Activated CD4-positive, alpha-beta T cell treated with anti-CD3 and anti-CD28 coated beads for 36 hours (primary cell): ENCODE measurements around the gene ZNF865. TPM values are rescaled to one million over a fixed set of nuclear protein-coding genes. Genes with fewer than 3 reads are reported as not detected.

Experiments used
- ATAC-seq: fragments of 200-7000 bp; cut with Tn5 transposase; one replicate; pipeline ENCODE4 v1.10.0; 2021; ENCODE audit warnings: mild to moderate bottlenecking, moderate library complexity
- CTCF ChIA-PET: fragments of 350-600 bp; sonication (Branson Sonifier 250); formaldehyde crosslinking; loops from one replicate; lab custom pipeline; 2021; ENCODE audit warnings: antibody characterized with exemption; lab: Charles Lee
- POLR2A ChIA-PET: fragments of 350-600 bp; sonication (Branson Sonifier 250); formaldehyde crosslinking; loops from one replicate; lab custom pipeline; 2021; ENCODE audit warnings: antibody characterized with exemption, inconsistent platforms; lab: Charles Lee
- DNase-seq: peaks from one replicate; pipeline ENCODE4 v3.0.0-alpha.2; 2020
- H3K27ac Mint-ChIP-seq: one replicate; pipeline ENCODE4 v1.8.0; 2021; ENCODE audit warnings: mixed read lengths
- H3K27me3 Mint-ChIP-seq: one replicate; pipeline ENCODE4 v1.8.0; 2021; ENCODE audit warnings: mixed read lengths
- H3K36me3 Mint-ChIP-seq: one replicate; pipeline ENCODE4 v1.8.0; 2021; ENCODE audit warnings: low read depth, mixed read lengths
- H3K4me1 Mint-ChIP-seq: one replicate; pipeline ENCODE4 v1.8.0; 2021; ENCODE audit warnings: mixed read lengths
- H3K4me3 Mint-ChIP-seq: one replicate; pipeline ENCODE4 v1.8.0; 2021; ENCODE audit warnings: mild to moderate bottlenecking, moderate library complexity, mixed read lengths
- H3K9me3 Mint-ChIP-seq: one replicate; pipeline ENCODE4 v1.8.0; 2021; ENCODE audit warnings: low read depth, mixed read lengths
- intact Hi-C, 2 experiments: fragments of 100-400 bp; cut with DNase I in 1 of 2; cut with micrococcal nuclease in 1 of 2; formaldehyde crosslinking; loops; one replicate each; pipeline versions ENCODE4 v1.14.2 to v1.15.1; 2022 to 2024; cut with DNase I, micrococcal nuclease
- total RNA-seq, 2 experiments: library from RNA; stranded (reverse); gene quantifications; one replicate each; pipeline ENCODE4 v1.2.3, GENCODE V29; 2021

ZNF865 gene
- total RNA-seq, 2 experiments from 2014 or later = 11.4 to 12.1 TPM

DNA sequence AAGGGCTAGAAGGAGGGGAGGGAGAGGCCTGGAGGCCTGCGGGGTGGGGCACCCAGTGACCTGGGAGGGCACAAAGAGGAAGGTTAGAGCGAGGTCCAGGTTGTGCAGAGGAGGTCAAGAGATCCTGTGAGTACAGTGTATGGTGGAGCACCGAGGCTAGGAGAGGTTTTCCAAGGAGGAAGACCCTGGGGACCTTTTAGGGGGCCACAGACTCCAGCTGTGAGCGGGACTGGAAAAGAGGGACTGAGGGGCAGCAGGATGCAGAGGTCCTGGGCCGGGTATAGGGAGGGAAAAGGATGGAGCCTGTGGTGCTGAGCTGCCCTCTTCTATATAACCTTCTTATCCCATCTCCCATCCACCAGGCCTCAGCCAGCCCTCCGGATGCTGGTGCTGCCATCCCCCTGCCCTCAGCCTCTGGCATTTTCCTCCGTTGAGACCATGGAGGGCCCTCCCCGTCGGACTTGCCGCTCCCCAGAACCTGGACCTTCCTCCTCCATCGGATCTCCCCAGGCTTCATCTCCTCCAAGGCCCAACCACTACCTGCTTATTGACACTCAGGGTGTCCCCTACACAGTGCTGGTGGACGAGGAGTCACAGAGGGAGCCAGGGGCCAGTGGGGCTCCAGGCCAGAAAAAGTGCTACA, 38.9 kb downstream of the ZNF865 start:
- Mint-ChIP-seq H3K27ac (peak overlapping the region; percentile 91), H3K4me1 (peaks cover 44% of the 10 kb centered on the region), H3K36me3 (peaks cover 42% of the 10 kb centered on the region), H3K4me3 (peak overlapping the region; percentile 93), H3K27me3 (no peaks in the 10 kb centered on the region), H3K9me3 (no peaks in the 10 kb centered on the region)
- ChIA-PET CTCF (interaction anchor here (1.5 kb wide), 1 partner anchor 9 kb away, joined by 3 read pairs; no protein-coding TSS in a partner anchor), POLR2A (no interaction called here)
- ATAC-seq = no peak
- intact Hi-C loops = loop anchor here (5.0 kb wide), 6 partner anchors 37 to 1182 kb away; partner anchors contain the start of genes PPP6R1 (in 2 of the 2), KMT5C (in 1 of the 2), LENG9 (in 1 of the 2) and PPP1R12C (in 1 of the 2)
- no peak for DNase-seq

DNA sequence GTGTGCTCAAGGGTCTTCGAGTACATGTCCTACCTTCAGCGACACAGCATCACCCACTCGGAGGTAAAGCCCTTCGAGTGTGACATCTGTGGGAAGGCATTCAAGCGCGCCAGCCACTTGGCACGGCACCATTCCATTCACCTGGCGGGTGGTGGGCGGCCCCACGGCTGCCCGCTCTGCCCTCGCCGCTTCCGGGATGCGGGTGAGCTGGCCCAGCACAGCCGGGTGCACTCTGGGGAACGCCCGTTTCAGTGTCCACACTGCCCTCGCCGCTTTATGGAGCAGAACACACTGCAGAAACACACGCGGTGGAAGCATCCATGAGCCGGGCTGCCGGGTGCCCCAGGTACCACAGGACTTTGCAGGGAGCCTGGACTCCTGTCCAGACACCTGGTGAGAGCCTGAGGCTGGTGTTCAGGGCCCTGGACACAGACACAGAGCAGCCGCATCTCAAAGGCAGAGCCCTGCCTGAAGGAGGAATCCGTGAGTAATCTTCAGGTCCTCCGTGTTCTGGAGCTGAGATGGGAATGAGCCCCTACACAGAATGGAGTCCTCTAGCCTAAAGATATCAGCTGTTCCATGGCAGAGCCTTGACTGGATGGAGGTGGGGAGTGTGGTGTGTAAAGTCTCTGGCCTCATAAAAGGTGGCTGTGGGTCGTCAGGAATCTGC, 39.5 kb downstream of the ZNF865 start:
- intact Hi-C loops = loop anchor here (5.0 kb wide), 6 partner anchors 38 to 1183 kb away; partner anchors contain the start of genes PPP6R1 (in 2 of the 2), KMT5C (in 1 of the 2), LENG9 (in 1 of the 2) and PPP1R12C (in 1 of the 2)
- Mint-ChIP-seq H3K4me3 (peak overlapping the region; percentile 93), H3K4me1 (peaks cover 45% of the 10 kb centered on the region), H3K27me3 (no peaks in the 10 kb centered on the region), H3K9me3 (no peaks in the 10 kb centered on the region), H3K36me3 (peaks cover 44% of the 10 kb centered on the region), H3K27ac (peak overlapping the region; percentile 91)
- ChIA-PET POLR2A (interaction anchor here (0.6 to 1.3 kb wide), 2 partner anchors 9 to 385 kb away, joined by 4 to 7 read pairs; partner anchors contain the start of gene U2AF2), CTCF (interaction anchor here (1.1 to 2.0 kb wide), 3 partner anchors 8 to 10 kb away, joined by 3 to 11 read pairs (median 5); partner anchors contain the start of gene U2AF2)
- DNase-seq = peak; percentile 5
- ATAC-seq = no peak

DNA sequence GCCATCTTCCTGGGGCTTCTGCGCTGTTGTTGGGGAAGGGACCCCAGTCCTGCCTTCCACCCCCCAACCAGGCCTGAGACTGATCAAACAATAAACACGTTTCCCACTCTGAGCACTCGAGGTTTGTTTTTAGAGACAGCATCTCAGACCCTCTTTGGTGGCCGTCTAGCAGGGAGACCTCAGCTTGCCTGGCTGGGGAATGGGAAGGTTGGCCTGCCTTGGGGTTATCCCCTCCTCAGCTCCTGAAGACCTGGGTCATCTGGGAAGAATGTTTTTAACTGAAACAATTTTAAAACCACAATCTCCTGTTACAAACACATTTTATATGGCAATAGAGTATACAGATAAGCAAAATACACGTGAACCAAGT, 40.0 kb downstream of the ZNF865 start:
- Mint-ChIP-seq H3K9me3 (no peaks in the 10 kb centered on the region), H3K4me3 (peak overlapping the region; percentile 58), H3K36me3 (peaks cover 40% of the 10 kb centered on the region), H3K27me3 (no peaks in the 10 kb centered on the region), H3K27ac (peak overlapping the region; percentile 25), H3K4me1 (peaks cover 45% of the 10 kb centered on the region)
- CTCF ChIA-PET = interaction anchor here (0.7 to 2.0 kb wide), 3 partner anchors 9 to 142 kb away, joined by 3 to 11 read pairs (median 5); partner anchors contain the start of gene U2AF2
- no peak for ATAC-seq
- POLR2A ChIA-PET = interaction anchor here (0.6 to 1.3 kb wide), 2 partner anchors 9 to 386 kb away, joined by 4 to 7 read pairs; partner anchors contain the start of gene U2AF2
- intact Hi-C loops = no loop called here
- no peak for DNase-seq

DNA sequence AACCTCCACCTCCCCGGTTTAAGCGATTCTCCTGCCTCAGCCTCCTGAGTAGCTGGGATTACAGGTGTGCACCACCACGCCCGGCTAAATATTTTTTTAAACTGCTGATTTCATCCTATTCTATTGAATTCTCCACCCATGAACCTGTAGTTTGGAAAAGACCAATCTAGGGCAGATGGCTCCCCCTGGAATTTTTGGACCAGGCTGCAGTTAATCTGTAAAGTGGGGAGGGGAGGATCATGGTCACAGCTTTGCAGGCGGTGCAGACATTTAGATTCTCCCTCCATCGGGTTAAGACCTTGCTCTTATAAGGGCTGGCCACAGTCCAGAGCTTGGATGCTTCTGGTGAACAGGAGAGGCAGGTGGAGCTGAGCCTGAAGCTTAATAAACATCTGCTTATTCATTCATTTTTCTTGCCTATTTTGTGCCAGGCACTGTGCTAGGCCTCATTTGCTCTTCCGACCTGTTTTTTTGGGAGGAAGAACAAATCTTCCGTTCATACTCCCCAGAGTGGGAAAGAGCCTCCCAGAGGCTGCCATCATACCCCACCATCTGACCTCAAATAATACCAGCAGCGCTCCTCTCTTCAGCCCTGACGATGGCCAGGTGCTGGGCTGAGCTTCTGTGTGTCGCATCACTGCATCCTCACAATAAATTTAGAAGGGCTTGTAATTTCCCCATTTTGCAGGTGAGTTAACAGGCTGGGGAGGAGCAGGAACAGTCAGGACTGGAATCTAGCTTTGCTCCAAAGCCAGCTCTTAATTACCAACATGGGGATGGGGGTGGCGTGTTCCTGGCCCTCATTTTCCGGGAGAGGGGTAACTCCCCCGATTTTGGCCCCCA, 41.7 kb downstream of the ZNF865 start:
- peak overlapping the region; percentile 82 for H3K27ac Mint-ChIP-seq
- peaks cover 49% of the 10 kb centered on the region for H3K4me1 Mint-ChIP-seq
- H3K36me3 Mint-ChIP-seq = peaks cover 37% of the 10 kb centered on the region
- ATAC-seq = no peak
- POLR2A ChIA-PET = interaction anchor here (1.0 to 1.6 kb wide), 2 partner anchors 14 to 48 kb away, joined by 3 to 4 read pairs; partner anchors contain the start of gene FIZ1
- DNase-seq = no peak
- peak overlapping the region; percentile 74 for H3K4me3 Mint-ChIP-seq
- no peaks in the 10 kb centered on the region for H3K27me3 Mint-ChIP-seq
- H3K9me3 Mint-ChIP-seq = no peaks in the 10 kb centered on the region
- intact Hi-C loops = no loop called here
- CTCF ChIA-PET = interaction anchor here (0.6 to 2.0 kb wide), 7 partner anchors 8 to 170 kb away, joined by 3 to 9 read pairs (median 4); no protein-coding TSS in a partner anchor

DNA sequence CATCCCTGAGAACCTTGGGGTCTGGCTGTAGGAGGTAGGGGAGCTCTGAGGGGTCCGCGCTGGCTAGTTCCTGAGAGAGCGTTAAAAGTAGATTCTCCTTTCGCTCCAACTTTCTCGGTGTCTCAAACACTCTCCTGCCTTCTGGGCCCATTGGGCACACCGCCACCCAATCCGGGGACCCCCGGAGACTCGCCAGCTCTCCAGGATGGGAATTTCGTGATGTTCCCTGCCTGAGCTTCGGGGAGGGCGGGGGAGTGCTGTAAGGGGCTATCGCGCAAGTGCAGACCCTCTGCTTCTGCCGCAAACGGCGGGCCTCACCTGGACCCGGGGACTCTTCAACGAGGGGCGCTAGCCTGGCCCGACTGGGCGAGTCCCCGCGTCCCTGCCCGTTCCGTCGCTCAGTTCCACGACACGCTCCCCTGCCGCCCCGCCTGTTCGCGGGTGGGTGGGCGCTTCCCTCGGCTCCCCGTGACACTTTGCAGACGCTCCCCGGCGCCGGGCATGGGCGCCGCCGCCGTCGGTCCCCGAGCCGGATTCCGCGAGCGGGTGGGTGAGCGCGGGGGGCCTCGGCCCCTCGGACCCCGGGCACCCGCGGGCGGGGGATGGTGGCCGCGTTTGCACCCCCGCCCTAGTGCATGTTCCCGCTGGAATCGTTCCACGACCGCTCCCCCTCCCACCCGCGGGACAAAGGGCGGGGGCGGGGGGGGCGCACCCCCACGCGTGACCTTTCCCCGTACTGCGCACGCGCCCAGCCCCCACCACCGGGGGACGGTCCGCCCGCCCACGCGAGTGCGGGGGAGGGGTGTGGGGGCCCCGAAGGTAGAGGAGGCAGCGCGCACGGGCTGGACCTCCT, 42.5 kb downstream of the ZNF865 start, which contains the start of gene CCDC106:
TSS of gene CCDC106 (plus strand) at position 481 of the 853 bp plus-strand sequence. CDS start 835 bp downstream, outside the sequence.
- CTCF ChIA-PET = interaction anchor here (0.7 to 1.4 kb wide), 5 partner anchors 9 to 28 kb away, joined by 3 to 9 read pairs (median 4); no protein-coding TSS in a partner anchor
- H3K4me3 Mint-ChIP-seq = peak within 1 kb of the TSS; percentile 74
- intact Hi-C loops = no loop called here
- peaks cover 34% of the 10 kb centered on the region for H3K36me3 Mint-ChIP-seq
- peak; percentile 60 for DNase-seq
- H3K27me3 Mint-ChIP-seq = no peaks in the 10 kb centered on the region
- POLR2A ChIA-PET = interaction anchor here (1.0 to 1.6 kb wide), 2 partner anchors 15 to 49 kb away, joined by 3 to 4 read pairs; partner anchors contain the start of gene FIZ1
- peaks cover 49% of the 10 kb centered on the region for H3K4me1 Mint-ChIP-seq
- no peak for ATAC-seq
- H3K9me3 Mint-ChIP-seq = no peaks in the 10 kb centered on the region
- peak within 1 kb of the TSS; percentile 82 for H3K27ac Mint-ChIP-seq

DNA sequence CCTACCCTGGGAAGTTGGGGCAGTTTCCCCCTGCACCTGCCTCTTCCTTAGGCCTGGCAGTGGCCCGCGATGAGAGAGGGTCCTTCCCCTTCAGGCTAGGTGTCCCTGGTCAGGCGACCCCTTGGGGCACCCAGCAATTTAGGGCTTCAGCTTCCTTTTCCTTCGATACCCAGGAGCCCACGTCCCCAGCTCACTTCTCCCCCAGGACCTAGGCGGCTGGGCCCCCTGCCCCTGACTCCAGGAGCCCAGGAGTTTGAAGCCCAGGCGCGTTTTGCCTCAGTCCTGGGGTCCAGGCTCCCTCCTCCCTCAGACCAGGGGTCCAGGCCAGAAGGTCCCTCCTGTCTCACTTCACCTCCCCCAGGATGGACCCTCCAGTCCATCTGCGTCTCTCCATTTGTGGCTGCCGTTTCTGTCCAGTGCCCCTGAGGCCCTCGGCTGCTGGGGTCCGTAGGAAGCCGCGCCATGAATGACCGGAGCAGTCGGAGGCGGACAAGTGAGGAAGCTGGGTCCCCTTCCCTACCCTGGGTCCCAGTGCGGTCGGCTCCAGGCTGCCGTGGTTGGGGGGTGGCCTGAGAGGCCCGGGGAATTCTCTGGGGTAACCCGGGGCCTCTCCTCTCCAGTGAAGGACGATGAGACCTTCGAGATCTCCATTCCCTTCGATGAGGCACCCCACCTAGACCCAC, 43.3 kb downstream of the ZNF865 start:
- H3K27me3 Mint-ChIP-seq = no peaks in the 10 kb centered on the region
- ATAC-seq (no peak), DNase-seq (no peak)
- no peaks in the 10 kb centered on the region for H3K9me3 Mint-ChIP-seq
- peak overlapping the region; percentile 74 for H3K4me3 Mint-ChIP-seq
- CTCF ChIA-PET = interaction anchor here (1.0 to 1.8 kb wide), 3 partner anchors 8 to 43 kb away, joined by 3 to 8 read pairs (median 4); no protein-coding TSS in a partner anchor
- intact Hi-C loops = no loop called here
- peaks cover 44% of the 10 kb centered on the region for H3K4me1 Mint-ChIP-seq
- peak overlapping the region; percentile 63 for H3K27ac Mint-ChIP-seq
- POLR2A ChIA-PET = no interaction called here
- H3K36me3 Mint-ChIP-seq = peaks cover 29% of the 10 kb centered on the region

DNA sequence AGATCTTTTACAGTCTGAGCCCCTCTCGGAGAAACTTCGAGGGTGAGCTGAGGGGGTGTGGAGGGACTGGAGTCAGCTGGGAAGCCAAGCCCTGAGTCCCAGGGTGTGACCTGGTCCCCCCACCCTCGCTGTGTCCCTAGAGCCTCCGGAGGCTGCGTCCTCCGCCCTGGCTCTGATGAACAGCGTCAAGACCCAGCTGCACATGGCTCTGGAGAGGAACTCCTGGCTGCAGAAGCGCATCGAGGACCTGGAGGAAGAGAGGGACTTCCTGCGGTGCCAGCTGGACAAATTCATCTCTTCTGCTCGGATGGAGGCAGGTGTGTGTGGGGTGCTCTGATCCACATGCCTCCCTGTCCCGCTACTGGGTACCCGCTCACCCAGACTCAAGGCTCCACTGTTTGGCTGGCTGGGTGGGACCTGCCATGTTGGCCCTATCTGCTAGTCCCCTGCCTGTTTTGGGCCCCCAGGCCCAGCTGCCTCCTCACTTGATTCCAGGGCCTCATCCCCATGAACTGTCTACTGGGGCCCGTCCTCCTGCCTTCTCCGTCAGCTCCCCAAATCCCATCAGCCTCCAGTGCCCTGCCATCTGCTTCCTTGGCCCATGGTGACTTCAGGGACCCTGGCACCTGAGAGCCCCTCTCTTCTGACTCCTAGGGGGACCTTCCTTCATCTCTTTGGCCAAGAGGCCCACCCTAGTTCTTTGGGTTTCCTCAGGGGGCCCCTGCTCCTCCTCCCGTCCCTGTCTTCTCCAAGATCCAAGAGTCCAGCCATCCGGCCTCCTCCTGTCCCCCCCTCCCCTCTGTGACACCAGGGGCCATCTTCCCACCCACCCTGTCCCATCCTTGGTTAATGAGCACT, 44.0 kb downstream of the ZNF865 start:
- Mint-ChIP-seq H3K4me3 (peak overlapping the region; percentile 74), H3K4me1 (peaks cover 41% of the 10 kb centered on the region), H3K27ac (peak overlapping the region; percentile 4), H3K9me3 (no peaks in the 10 kb centered on the region), H3K27me3 (no peaks in the 10 kb centered on the region), H3K36me3 (peaks cover 23% of the 10 kb centered on the region)
- ChIA-PET POLR2A (no interaction called here), CTCF (interaction anchor here (0.8 to 1.8 kb wide), 3 partner anchors 14 to 43 kb away, joined by 3 to 8 read pairs (median 3); no protein-coding TSS in a partner anchor)
- no peak for ATAC-seq
- no peak for DNase-seq
- intact Hi-C loops = loop anchor here in 1 of 2 experiments (5.0 to 10.0 kb wide), 2 partner anchors 1633 to 1785 kb away; partner anchors contain the start of genes MYADM and ZNF460

DNA sequence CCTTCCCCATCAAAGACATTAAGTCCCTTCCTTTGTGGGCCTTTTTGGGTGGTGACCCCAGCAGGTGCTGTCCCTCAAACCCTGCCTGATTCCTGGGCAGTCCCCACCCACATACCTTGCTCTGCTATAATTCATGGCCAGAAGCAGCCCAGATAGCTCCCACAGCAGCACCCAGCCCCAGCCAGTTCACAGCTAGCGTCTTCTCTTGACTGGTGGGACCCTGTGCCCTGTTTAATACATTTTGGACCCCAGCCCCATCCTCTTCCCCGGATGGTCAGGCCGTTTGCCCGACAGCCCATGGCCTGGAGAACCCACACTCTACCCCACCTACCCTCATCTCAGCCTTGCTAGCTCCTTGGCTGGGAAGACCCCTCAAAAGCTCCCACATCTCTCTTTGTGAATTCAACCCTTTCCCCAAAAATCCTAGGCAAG, 44.7 kb downstream of the ZNF865 start:
- Mint-ChIP-seq H3K4me3 (no peak overlapping the region), H3K27me3 (no peaks in the 10 kb centered on the region), H3K27ac (no peak overlapping the region), H3K36me3 (peaks cover 18% of the 10 kb centered on the region), H3K4me1 (peaks cover 38% of the 10 kb centered on the region), H3K9me3 (no peaks in the 10 kb centered on the region)
- peak; percentile 63 for DNase-seq
- ATAC-seq = no peak
- ChIA-PET CTCF (interaction anchor here (0.8 to 1.8 kb wide), 2 partner anchors 14 to 17 kb away, joined by 3 to 8 read pairs; no protein-coding TSS in a partner anchor), POLR2A (no interaction called here)
- intact Hi-C loops = loop anchor here in 1 of 2 experiments (5.0 to 10.0 kb wide), 2 partner anchors 1632 to 1785 kb away; partner anchors contain the start of genes MYADM and ZNF460
